Measurements from ENCODE around the gene DHX15.

DHX15 gene

DNA sequence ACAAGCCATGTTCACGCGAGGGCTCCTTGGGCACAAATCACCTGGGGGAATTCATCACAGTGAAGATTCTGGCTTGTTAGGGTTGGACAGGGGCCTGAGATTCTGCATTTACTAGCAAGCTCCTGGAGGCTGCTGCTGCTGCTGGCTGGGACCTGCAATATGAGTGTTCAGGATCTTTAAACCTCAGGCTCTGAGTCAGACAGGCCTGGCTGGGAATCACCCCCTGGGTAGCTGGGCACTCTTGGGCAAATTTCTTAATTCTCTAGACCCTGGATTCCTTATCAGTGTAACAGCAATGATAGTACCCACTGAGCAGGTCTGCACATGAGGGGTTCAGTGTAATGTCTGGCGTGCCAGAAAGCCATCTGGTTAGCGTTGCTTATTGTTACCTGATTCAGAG lies 101.5 kb downstream of the DHX15 start:
- DNase-seq (ENCODE audit: low spot score): no peak

DNA sequence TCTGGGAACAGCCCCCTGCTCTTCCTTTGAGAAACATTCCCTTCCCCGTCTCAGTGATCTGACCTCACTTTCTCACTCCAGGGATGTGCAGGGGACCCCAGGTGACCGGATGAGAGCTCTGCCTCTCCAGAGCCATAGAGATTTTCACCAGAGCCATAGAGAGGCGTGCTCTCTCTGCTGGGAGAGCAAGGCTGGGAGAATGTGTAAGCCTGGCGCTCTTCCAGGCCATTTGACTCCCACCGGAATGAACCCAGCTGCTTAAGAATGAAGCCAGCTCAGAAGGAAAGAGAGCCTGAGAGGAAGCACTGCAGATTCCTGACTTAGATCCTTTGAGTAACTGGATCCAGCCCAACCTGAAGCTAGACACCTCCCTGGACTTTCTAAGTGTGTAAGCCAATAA lies 106.4 kb downstream of the DHX15 start:
- no peak for DNase-seq (ENCODE audit: low spot score)
